Measurements from ENCODE around the gene OR1S1.
"Not testable (repeated sequence)": the region's sequence is repeated elsewhere in the genome, so short reads cannot be mapped to it uniquely, and the experiment has no call there.

The OR1S1 gene

DNA sequence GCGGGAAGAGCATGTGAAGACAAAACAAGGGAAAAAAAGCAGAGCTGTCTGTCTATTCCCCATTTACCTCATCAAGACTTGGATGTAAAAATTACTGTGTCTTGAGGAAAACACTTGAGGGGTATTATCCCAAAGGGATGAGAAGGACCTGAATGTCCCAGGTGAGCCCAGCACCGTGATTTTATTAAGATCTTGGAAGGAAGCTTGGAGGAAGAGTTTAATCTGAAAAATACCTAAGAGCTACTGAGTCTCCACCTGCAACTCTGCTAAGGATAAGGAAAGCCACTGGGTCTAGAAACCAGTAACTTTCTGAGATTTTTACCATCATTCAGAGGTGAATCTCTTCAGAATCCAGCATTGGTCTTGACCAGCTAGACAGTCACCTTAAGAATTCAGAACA, at the start of gene OR1S1:
Gene OR1S1 (plus strand): TSS at position 301 of the 400 bp plus-strand sequence.
- FAIRE-seq; DNase-seq (ENCODE audit: insufficient read length, low spot score): not testable (repeated sequence)

DNA sequence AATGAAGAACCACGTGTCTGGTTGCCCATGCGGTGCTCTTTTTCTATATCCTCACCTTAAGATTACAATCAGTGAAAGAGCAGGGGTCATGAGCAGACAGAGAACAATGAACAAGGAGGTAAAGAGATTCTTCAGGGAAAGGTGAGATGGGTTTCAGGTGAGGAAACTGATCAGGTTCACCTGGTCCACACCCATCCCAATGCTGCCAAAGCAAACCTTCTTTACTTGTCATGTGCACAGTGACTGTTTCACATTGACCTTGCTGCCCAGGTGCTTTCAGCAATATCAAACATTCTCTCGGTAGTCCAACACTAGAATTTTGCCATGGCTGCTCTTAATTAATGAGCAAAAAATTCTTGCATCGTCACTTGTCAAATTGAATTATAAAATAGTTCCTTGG, 48.1 kb upstream of the OR1S1 start:
- FAIRE-seq (no peak), DNase-seq (ENCODE audit: insufficient read length, low spot score) (no peak)

DNA sequence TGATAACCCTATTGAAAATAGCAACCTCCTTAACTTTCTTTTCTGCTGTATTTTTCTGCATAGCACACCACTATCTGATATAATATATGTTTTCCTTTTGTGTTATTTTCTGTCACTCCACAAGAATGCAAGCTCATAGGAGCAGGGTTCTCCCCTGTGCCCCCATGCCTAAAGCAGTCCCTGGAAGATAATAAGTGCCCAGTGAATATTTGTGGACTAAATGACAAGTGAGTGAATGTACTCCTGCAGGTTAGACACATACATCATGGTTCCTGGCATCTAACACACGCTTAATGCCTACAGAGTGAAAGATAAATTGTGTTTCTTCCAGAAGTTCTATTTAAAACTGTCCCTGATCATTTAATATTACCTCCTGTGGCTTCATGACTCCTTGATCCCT, 47.5 kb upstream of the OR1S1 start:
- DNase-seq (ENCODE audit: insufficient read length, low spot score) (no peak), FAIRE-seq (no peak)

DNA sequence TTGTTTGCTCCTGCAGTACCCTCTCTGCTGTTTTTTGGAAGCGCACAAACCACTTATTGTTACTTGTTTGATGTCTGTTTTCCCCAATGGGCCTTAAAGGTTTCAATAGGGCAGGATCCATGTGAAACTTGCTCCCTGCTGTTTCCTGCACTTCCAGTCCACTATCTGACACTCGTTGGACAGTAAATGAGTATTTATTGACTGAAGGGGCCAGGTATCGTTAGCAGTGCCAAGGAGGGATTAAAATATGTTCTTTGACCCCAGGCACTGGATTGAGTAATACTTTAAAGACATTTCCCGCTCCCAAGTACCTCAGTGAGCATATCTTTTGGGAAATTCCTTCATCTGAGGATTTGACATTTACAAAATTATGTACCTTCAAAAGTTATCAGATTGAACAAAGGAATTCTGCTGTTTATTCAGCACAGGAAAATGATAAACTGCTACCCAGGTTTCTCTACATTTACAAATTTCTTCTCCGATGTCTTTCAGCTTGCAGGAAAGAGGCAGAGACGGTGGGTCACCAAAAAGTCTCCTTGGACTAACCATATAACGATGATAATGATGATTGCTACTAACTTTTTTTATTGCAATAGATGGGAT, 46.9 kb upstream of the OR1S1 start:
- FAIRE-seq (no peak), DNase-seq (ENCODE audit: insufficient read length, low spot score) (no peak)

DNA sequence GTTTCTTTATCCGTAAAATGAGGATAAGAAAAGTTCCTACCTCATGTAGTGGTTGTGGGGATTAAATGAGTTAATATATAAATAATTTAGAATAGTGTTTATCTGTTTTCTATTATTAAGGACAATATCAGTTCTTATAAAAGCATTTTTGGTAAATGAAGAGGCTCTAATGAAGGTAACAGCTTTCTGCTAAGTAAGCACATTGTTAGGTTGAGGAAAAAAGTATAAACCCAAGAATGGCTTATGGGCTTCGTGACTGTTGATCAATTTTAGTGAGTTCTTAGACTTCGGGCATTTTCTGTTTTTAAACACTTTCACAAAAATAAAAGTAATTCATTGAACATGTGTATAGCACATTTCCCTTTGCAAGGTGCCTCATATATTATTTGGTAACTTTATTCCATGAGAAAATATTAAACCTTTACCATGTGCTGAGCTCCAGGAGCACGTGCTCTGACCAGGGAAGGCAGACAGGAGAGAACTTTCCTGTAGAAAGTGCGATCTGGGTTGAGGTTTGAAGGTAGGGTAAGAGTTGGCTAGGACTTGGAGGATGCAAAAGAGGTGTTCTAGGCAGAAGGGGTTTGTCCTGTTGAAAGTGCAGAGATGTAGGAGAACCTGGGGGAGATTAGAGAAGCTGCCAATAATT, 35.0 kb upstream of the OR1S1 start:
- no peak for FAIRE-seq
- no peak for DNase-seq (ENCODE audit: insufficient read length, low spot score)

DNA sequence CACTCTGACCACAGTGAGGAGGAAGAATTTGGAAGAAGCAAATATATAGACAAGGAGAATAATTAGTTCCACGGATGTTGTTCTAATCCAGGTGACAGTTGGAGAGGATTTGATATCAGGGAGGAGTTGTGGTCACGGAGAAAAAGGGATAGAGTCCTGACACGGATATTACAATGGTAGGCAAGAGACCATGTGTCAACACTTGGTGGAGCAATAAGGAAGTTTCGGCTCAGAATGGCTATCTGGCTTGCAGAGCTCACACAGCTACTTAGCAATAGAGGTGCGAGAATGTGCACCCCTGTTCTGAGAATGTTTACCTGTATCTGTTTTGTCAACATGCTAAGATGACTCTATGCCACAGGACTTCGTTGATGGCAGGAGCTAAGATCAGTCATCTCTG, 34.1 kb upstream of the OR1S1 start:
- FAIRE-seq (no peak), DNase-seq (ENCODE audit: insufficient read length, low spot score) (no peak)

DNA sequence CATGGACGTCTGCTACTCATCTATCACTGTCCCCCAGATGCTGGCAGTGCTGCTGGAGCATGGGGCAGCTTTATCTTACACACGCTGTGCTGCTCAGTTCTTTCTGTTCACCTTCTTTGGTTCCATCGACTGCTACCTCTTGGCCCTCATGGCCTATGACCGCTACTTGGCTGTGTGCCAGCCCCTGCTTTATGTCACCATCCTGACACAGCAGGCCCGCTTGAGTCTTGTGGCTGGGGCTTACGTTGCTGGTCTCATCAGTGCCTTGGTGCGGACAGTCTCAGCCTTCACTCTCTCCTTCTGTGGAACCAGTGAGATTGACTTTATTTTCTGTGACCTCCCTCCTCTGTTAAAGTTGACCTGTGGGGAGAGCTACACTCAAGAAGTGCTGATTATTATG, 32.9 kb upstream of the OR1S1 start:
- no peak for DNase-seq (ENCODE audit: insufficient read length, low spot score)

DNA sequence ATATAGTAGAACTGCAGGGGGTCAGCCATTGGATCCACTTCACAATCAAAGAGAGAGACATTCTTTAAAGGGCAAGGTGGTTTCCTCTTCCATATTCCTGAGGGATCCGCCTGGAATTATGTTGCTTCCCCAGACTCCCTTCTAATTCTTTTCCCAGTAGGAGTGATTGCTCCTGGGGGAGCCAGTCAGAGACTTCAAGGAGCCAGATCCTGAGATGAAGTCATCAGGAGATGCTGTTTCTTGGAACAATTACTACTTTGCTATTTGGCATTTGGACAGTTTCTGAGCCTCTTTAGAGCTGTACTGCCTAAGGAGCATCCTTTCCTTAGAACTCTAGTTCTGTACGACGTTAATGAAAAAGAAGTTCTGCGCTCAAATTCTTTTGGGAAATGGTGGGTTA, 25.6 kb upstream of the OR1S1 start:
- no peak for DNase-seq (ENCODE audit: insufficient read length, low spot score)
- FAIRE-seq, result no peak

More for the DNA sequence above, 32.9 kb upstream of the OR1S1 start:
- FAIRE-seq, result no peak

DNA sequence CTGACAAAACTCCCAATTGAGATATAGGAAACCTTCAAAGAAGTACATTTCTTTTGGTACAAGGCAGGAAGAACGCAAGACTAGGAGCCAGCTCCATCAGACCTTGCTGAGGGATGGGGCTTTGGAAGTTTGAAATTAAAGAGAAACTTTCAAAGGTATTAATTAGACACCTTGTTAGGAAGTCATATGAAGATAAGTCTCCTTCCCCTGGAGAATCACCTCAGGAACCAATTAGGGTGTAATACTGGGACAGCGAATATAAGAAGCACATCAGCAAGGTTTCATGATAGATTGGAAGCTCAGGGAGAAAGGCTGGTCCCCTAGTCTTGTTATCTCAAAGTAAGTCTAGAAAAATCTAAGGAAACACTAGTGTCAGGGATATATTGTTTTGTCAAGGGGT, 23.8 kb upstream of the OR1S1 start, which contains the start of gene OR9Q2:
Gene OR9Q2 (plus strand): TSS at position 301 of the 400 bp plus-strand sequence. CDS start 1,421 bp downstream, outside the sequence.
- DNase-seq (ENCODE audit: insufficient read length, low spot score) (no peak), FAIRE-seq (no peak)

DNA sequence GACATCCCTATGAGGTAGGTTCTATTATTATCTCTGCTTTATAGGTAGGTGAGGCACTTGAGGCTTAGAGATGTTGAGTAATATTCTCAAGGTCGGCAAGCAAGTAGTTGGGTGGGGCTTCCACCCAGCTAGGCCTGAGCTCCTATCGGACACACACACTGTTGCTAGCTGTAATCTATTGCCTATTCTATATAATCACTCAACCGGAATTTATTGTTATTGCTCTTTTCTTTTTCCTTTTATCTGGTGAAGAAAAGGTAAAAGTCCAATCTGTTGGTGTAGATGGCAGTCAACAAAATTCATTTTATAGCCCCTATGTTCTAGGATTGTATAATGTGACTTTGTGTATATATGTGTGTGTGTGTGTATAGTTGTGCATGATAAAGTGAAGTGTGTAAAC, 20.3 kb upstream of the OR1S1 start:
- no peak for DNase-seq (ENCODE audit: insufficient read length, low spot score)
- FAIRE-seq, result no peak

DNA sequence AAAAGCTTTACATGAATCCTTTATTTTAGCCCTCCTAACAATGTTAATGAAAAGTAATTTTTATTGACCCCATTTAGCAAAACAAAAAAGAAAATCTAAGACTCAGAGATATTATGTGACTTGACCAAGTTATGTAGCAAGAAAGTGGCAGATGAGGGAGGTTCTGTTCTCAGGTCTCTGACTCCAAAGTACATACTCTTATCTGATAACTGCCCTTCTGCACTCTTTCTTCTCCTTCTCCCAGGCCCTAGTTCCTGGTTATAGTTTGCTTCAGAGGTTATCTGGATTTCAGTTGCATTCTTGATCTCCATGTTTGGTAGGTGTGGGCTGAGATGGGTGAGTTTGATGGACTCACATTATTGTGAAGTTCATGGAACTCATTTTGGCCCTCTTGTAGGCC, 19.1 kb upstream of the OR1S1 start:
- FAIRE-seq (no peak), DNase-seq (ENCODE audit: insufficient read length, low spot score) (no peak)

DNA sequence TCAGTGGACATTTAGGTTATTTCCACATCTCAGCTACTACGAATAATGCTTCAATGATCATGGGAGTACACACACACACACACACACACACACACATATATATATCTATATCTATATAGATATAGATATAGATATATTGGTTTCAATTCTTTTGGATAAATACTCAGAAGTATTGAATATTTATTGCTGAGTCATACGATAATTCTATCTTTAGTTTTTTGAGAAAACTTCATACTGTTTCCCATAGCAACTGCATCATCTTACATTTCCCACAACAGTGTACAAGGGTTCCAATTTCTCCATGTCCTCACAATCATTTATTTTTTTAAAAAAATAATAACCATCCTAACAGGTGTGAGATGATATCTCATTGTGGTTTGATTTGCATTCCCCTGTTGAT, 16.6 kb upstream of the OR1S1 start:
- DNase-seq (ENCODE audit: insufficient read length, low spot score), result no peak

DNA sequence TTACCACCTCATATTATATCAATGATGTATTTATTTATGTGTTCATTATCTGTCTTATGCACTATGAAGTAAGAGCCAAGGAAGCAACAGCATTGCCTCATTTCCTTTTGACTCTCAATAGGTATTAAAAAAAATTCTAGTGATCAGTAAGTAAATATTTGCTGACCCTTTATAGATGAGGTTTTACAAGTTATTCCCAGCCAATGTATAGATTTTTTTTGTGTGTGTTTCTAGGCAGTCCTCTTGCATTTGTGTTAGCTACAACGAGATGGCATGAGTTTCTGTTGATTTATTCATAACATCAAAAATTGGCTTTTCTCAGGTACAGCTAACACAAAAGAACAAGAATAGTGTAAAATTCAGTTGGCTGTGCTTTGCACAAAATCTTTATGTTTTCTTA, 13.2 kb upstream of the OR1S1 start:
- DNase-seq (ENCODE audit: insufficient read length, low spot score) (no peak), FAIRE-seq (no peak)

More for the DNA sequence above, 16.6 kb upstream of the OR1S1 start:
- no peak for FAIRE-seq

DNA sequence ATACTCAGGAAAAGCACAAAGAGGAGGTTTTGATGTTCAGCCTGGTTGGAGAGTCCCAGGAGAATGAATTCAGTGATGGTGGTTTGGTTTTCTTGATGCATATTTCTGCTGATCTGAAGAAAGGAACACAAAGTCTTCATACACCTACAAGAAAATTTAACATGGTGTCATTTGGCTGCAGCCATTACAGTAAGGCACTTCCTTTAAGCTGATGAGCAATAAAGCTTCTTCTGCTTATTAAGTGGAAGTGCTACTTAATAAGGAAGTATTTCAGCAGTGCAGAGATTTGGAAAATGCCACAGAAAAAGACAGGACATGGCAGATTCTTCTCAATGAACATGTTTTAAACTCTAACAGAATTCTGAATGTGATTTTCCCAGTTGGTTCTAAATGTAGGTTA, 8.5 kb upstream of the OR1S1 start, which contains the start of gene OR1S2:
Gene OR1S2 (minus strand): TSS at position 101 of the 400 bp plus-strand sequence. CDS start 0 bp downstream, at position 101.
- DNase-seq (ENCODE audit: insufficient read length, low spot score) (no peak), FAIRE-seq (no peak)

DNA sequence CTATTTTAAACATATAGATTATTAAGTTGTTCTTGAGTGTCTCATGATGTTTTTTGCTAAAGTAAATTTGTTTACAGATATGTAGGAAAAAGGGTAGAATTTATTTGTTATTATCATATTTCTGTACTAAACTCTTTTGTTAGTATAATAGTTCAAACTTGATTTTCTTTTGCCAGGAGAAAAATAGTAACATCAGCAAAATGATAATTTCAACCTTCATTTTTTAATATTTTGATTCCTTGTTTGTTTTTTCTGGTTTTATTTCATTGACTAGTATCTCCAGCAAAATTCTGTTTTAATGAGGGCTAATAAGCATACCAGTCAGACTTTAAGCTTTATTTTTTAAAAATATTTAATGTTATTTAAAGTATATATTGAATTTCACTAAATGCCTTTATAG, 4.0 kb downstream of the OR1S1 start:
- DNase-seq (ENCODE audit: insufficient read length, low spot score) (no peak), FAIRE-seq (no peak)

DNA sequence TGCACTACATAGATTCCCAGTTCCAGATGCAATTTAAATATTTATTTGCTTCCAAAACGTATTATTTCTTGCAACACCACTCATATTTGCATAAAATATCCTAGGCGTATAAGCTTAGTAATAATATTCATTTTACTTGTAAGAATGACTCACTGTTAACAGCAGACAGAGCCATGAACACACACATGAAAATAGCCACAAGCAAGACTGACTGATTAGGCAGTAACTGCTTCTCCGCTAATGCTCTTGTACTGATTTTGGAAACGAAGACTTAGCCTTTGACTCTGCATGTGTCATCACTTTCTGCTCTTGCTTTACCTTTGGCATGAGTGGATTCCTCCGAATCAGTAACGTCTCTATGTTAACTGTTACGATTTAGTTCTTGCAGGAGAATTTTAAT, 10.2 kb downstream of the OR1S1 start:
- FAIRE-seq (no peak), DNase-seq (ENCODE audit: insufficient read length, low spot score) (no peak)

DNA sequence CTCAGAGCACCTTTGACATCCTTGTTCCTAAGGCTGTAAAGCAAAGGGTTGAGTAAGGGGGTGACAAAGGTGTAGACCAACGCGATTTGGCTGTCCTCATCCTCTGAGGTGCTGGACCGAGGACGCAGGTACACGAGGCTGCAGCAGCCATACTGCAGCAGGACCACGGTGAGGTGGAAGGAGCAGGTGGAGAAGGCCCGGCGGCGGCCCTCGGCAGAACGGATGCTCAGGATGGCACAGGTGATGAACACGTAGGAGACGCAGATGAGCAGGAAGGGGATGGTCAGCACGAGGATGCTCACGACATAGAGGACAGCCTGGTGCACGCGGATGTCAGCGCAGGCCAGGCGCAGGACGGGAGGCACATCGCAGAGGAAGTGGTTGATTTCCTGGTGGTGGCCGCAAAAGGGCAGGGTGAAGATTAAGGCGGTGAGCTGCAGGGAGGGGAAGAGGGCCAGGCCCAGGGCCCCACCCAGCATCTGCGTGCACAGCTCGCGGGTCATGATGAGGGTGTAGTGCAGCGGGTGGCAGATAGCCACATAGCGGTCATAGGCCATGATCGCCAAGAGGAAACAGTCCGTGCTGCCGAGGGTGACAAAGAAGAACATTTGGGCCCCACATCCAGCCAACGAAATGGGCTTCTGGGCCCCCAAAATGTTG, 15.6 kb downstream of the OR1S1 start:
- FAIRE-seq, result no peak
- DNase-seq (ENCODE audit: insufficient read length, low spot score), result no peak

DNA sequence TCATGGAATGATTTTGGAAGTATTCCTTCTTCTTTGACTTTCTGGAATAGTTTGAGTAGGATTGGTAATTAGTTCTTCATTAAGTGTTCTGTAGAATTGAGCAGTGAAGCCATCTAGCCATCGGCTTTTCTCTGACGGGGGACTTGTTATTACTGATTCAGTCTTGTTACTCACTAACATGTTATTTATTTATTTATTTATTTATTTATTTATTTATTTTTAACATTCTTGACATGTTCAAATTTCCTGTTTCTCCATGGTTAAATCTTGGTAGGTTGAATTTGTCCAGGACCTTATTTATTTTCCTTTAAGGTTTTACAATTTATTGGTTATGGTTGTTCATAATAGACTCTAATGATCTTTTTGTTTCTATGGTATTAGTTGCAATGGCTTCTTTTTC, 31.4 kb downstream of the OR1S1 start:
- FAIRE-seq (no peak), DNase-seq (ENCODE audit: insufficient read length, low spot score) (no peak)

DNA sequence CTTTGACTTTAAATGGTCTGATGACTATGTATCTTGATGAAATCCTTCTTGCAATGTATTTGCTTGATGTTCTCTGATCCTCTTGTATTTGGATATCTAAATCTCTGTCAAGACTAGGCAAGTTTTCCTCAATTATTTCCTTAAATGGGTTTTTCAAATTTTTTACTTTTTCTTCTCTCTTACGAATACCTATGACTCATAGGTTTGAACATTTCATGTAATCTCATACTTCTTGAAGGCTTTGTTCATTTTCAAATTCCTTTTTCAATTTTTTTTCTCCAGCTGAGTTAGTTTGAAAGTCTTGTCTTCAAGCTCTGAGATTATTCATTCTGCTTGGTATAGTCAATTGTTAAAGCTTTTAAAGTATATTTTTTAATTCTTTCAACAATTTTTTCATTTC, 42.4 kb downstream of the OR1S1 start:
- FAIRE-seq, result no peak
- DNase-seq (ENCODE audit: insufficient read length, low spot score), result no peak

DNA sequence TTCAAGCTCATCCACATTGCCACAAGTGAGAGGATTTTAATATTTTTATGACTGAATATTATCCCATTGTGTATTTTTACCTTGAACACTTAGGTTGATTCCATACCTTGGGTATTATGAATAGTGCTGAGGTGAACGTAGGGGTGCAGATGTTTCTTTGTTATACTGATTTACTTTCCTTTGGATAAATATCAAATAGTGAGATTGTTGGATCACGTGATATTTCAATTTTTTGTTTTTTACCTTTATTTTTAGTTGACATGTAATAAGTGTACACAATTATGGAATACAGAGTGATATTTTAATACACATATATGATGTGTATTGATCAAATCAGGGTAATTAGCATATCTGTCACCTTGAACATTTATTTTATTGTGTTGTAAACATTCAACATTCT, 47.5 kb downstream of the OR1S1 start:
- FAIRE-seq, result no peak

More for the DNA sequence above, 47.5 kb downstream of the OR1S1 start:
- no peak for DNase-seq (ENCODE audit: insufficient read length, low spot score)

All from GM19239 (cell line).